T-helper 2 cell (primary cell): Measurements from ENCODE around the gene RREB1.

Experiments
- DNase-seq, 5 experiments: peaks; one replicate each; pipeline versions ENCODE4 v3.0.0 to v3.0.0-alpha.2; 2012 to 2022

RREB1 gene

DNA sequence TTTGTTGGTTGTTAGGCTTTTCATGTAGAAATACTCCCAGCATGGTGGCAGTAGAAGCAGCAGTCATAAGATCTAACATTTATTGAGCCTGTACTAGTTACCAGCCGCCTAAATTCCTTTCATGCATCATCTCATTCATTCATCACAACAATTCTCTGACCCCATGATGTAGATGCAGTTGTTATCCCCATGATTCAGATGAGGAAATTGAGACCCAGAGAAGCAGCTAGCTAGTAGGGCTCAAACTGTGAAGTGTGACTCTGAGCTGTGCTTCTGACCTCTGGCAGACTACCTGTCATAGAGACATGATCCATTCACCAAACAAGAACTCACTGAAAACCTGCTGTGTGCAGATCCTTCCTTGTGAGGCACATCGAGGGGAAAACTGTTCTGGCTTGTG lies 16.9 kb downstream of the RREB1 start:
- no peak for DNase-seq

DNA sequence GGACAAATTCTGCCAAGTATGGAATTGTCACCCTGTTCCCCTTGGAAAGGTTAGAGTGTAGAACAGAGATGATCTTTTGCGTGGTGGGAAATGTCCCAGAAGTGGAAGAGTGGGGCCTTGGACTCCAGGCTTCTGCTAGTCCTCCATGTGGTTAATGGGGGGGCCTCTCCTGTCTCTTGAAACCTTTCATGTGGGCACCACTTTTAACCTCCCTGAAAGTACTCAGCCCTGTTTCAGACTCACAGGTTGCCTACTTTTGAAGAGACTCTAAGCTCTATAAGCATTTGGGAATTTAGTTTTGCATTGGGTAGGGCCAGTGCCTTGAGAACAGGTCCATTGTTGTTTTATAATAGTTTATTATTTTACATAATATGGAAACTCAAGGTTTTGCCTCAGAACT lies 17.5 kb downstream of the RREB1 start:
- DNase-seq, result no peak

GRCh38 chr6:7126754-7127153 lies 19.0 kb downstream of the RREB1 start:
- DNase-seq, result no peak

DNA sequence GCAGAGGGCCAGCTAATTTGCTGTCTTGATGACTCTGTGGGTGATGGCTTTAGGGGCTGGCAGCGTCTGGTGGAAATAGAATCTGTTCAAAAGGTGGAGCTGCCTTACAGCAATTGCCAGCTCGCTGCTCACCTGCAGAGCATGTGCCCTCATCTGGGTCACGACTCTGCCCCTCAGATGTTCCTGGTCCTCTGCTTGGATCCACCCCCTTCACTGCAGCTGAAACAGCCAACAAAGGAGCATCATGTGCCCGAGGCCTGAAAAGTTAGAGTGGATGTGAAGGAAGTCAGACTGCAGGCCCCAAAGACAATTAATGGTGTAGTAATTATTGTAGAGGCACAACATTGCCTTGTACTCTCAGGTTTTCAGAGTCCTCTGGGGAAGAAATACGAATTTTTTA lies 19.9 kb downstream of the RREB1 start:
- DNase-seq, result no peak

- peak in 1 of 5 experiments; percentile 40 for DNase-seq
Measured at GRCh38 chr6:7129360-7129759, 21.6 kb downstream of the RREB1 start.

DNA sequence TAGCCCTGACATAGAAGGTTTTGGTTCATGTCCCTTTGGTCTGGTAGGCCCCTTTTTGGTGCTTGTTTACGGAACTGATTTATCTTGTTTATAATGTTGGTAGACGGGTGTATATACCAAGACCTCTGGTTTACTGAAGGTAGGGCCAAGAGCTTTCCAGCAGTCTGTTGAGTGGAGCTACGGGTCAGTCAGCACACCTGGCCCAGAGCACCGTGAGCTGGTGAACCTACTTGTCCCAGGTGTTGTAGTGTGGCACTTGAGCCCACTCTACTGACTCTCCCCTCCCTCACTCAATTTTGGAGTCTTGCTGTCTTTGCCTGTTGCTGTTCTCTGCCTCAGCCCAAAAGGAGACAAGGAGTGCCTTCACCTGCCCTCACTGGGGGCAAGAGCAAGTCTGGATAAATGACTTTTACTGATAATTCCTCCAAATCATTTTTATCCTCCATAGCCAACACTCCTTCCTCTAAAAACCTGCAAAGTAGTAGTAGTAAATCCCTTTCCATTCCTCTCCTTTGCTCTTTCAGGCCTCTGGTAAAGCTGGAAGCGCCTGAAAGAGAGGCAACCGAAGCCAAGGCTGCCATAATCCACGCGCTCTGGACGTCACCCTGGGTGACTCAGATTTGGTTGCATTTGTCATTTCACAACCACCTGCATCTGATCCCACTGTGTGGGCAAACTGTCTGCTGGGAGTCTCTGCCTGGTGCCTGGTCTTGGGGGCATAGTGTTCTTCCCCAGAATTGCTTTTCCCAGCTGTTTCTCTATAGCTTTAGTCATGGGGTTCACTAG lies 22.2 kb downstream of the RREB1 start:
- DNase-seq, result peak in 1 of 5 experiments; percentile 67

DNA sequence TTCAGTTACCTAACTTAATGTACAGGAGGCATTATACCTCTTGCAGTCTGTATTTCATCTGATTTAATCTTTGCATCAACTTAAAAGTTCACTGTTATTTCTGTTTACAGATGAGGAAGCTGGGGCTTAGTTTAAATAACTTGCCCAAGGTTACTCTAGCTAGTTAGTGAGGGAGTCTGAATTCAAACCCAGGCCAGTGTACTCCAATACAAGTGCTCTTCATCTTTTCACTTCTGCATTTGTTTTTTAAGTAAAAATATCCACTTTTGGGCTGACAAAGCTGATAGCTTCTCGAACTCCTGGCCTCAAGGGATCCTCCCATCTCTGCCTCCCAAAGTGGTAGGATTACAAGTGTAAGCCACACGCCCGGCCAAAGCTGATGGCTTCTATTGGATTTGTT lies 23.6 kb downstream of the RREB1 start:
- DNase-seq, result no peak

DNA sequence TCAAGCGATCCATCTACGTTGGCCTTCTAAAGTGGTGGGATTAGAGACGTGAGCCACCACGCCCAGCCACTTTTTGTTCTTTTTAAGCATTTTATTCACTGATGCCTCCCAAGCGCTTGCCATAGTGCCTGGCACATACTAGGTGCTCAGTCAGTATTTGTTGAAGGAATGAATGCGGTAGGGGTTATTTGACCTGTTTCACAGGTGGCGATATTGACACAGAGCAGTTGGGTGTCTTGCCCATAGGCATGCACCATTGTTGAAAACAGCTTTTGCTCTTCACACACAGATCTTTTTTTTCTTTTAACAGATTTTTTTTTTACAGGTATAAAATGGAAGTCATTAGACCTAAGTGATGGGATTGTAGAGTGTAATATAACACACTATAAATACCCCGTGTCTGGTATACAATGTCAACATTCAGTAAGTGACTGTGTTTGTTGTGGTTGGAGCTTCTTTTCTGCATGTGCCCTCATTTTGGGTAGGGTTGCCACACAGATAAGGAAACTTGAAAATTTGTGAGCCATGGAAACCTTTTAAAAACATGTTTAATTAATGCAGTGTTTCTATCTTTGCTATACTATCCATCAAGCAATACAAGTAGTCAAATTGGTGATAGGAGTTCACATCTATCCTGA lies 24.8 kb downstream of the RREB1 start:
- DNase-seq, result no peak

- peak in 1 of 5 experiments; percentile 49 for DNase-seq
Measured at GRCh38 chr6:7134999-7135745, 27.4 kb downstream of the RREB1 start.

DNA sequence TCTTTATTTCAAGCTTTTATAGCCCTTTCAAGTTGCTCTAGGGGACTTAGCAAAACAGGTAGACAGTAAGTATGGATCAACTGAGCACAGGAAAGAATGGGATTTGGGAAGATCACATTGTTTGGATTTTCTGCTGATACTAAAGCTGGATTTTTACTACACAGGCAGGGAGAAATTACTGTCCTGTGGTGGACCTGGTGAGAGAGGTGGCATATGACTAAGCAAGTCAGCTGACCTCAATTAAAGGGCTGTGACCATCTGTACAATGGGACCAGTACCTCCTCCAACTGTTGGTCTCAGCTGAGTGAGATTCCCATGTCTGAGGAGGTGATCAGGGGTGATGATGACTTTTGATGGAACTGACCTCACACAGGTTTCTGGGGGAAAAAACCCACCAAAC lies 28.0 kb downstream of the RREB1 start:
- DNase-seq, result peak in 1 of 5 experiments; percentile 32

- DNase-seq, result no peak
Measured at GRCh38 chr6:7136859-7137334, 29.1 kb downstream of the RREB1 start.

DNA sequence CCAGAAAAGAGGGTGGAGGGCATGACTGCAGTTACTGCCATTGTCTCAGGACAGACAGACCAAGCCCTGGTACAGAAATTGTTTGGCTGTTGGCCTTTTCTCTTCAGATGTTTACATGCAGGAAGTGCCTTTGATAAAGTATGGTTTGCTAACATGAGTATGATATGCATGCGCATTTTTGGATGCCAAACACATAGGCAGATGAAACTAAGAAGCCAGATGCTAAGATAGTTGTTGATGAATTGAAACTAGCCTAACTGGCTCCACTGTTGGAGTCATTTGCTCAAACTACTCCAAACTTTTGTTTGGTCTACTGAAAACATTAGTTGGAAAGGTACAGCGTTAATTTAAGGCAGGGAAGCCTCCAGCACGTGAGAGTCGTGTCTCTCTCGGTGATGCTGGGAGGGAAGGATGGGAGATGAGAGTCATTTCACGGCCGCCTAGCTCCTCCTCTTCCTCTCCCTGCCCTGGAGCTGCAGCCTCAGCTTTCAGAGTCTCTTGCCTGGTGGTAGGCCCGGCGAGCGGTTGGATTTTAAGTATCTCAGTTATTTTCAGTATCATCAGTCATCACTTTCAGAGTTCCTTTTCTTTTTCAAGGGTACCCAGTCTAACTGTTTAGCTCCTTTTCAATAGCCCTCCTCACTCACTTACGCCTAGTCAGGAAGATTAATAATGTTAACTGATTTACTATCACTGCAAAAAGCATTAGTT lies 29.7 kb downstream of the RREB1 start:
- DNase-seq, result peak in 4 of 5 experiments; percentile 19 to 89 (median 44)

DNA sequence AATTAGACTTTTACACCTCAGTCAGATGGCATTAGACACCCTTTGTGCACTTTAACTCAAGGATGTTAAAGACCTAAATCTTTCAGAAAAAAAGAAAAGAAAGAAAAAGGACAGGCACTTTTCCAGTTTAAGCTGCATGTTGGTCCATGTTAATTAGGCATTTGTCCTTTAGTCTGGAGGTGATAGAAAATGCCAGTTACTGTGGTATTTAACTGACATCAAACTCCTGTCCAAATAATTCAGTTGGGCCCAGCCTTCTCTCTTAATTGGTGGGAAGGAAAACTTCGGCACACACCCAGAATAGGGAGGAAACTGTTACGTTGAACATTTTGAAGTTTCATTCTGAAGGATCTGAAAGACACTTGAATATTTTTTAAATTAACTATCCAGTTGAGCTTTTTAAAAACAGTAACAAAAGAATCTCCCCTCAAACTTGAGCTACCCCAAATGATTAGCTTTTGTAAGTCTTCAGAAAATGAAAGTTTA lies 30.3 kb downstream of the RREB1 start:
- DNase-seq, result no peak

DNA sequence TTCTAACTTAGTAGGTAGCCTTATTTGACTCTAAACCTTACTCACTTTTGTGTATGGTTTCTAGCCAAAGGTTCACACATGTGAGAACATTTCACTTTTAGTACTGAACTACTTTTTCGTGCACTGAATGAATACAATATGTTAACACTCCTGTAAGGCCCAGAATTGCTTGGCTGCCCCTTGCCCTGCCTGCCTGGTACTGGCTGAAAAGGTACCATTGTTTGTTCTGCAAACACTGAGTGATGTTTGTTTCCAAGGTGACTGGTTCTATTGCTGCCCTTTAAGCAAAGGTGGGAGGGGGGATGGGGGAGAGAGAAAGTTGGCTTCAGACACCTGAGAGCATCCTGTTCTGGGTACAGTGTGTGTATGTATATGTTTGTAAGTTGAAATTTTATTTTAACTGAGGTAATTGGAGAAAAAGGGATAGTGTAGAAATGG lies 31.2 kb downstream of the RREB1 start:
- DNase-seq, result peak in 1 of 5 experiments; percentile 46

GRCh38 chr6:7139835-7140470 lies 32.2 kb downstream of the RREB1 start:
- DNase-seq, result no peak

GRCh38 chr6:7140631-7141378 lies 33.0 kb downstream of the RREB1 start:
- peak; percentile 60 to 77 (median 71) for DNase-seq

- DNase-seq, result no peak
Measured at GRCh38 chr6:7142228-7142801, 34.6 kb downstream of the RREB1 start.

GRCh38 chr6:7142918-7143475 lies 35.2 kb downstream of the RREB1 start:
- DNase-seq, result no peak

DNA sequence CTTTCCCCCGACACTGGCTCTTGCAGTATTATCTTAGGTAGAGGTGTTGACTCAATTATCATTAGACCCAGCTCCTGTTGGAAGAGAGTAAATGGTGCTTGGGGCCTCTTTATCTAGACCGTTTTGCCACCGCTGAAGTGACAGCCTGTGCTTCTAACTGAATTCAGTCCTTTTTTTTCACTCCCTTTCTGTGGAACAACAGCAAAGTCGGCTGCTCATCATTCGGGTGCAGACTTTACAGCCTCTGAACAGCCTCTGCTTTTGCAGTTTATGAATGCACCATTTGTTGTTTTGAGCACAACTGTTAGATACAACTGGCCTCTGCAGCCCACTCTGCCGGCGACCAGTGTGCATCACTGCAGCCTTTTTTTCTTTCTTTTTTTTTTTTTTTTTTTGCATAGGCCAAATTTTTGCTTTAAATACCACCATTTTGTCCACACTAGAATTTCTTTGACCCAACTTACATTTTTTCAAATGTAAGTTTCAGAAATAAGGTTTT lies 35.8 kb downstream of the RREB1 start:
- DNase-seq, result no peak

GRCh38 chr6:7144872-7145584 lies 37.3 kb downstream of the RREB1 start:
- DNase-seq, result no peak
